Measurements from ENCODE around the gene CCN5.

Gene CCN5

GRCh38 chr20:44773070-44773829 lies 58.1 kb downstream of the CCN5 start:
- H2BK120ac ChIP-seq (ENCODE audit: insufficient read depth, low read length, poor library complexity) = no peak overlapping the region
- no peak overlapping the region for H3K4me3 ChIP-seq (ENCODE audit: low read depth, low read length)
- no peak for DNase-seq
- no peak overlapping the region for H3K9ac ChIP-seq (ENCODE audit: low read length)
- H3K27me3 ChIP-seq (ENCODE audit: insufficient read depth, low read length) = no peaks in the 10 kb centered on the region
- H3K27ac ChIP-seq (ENCODE audit: low read depth, low read length) = no peak overlapping the region
- no peak overlapping the region for H3K23ac ChIP-seq (ENCODE audit: low read length)
- H2BK12ac ChIP-seq (ENCODE audit: low read length) = no peak overlapping the region
- H3K4ac ChIP-seq (ENCODE audit: low read depth, low read length) = no peak overlapping the region
- H4K91ac ChIP-seq (ENCODE audit: low read depth, low read length) = no peak overlapping the region
- H2AFZ ChIP-seq (ENCODE audit: insufficient read depth, low read length, poor library complexity) = no peak overlapping the region
- H2BK5ac ChIP-seq (ENCODE audit: low read depth, low read length, poor library complexity) = no peak overlapping the region
- H3K14ac ChIP-seq (ENCODE audit: low read length) = no peak overlapping the region
- no peak overlapping the region for H4K12ac ChIP-seq (ENCODE audit: low read depth, low read length)
- H3K4me1 ChIP-seq (ENCODE audit: control insufficient read depth in 1 of 2, insufficient read depth in 2 of 2, low read length in 2 of 2) = no peaks in the 10 kb centered on the region
- no peaks in the 10 kb centered on the region for H3K79me1 ChIP-seq (ENCODE audit: low read length)
- no peaks in the 10 kb centered on the region for H3K9me3 ChIP-seq (ENCODE audit: insufficient read depth, low read depth, low read length)
- no peaks in the 10 kb centered on the region for H3K79me2 ChIP-seq (ENCODE audit: control insufficient read depth, insufficient read depth, low read length, poor library complexity)
- no CpG with 5 or more reads among the region's 10 CpGs for WGBS (ENCODE audit: extremely low coverage, insufficient coverage, insufficient read length)
- no peak overlapping the region for H3K4me2 ChIP-seq (ENCODE audit: low read length)
- no peaks in the 10 kb centered on the region for H3K36me3 ChIP-seq (ENCODE audit: control insufficient read depth in 1 of 2, insufficient read depth in 2 of 2, low read length in 2 of 2)
- H2AK5ac ChIP-seq (ENCODE audit: low read length) = no peak overlapping the region
- no peak overlapping the region for H4K8ac ChIP-seq (ENCODE audit: low read depth, low read length)
- no peak overlapping the region for H3K18ac ChIP-seq (ENCODE audit: low read length)

- H3K18ac ChIP-seq (ENCODE audit: low read length) = no peak overlapping the region
These were observed 61.8 kb downstream of the CCN5 start for GRCh38 chr20:44776980-44777379.

More at GRCh38 chr20:44776980-44777379, 61.8 kb downstream of the CCN5 start:
- Histone ChIP-seq H4K12ac (ENCODE audit: low read depth, low read length) (no peak overlapping the region), H2BK120ac (ENCODE audit: insufficient read depth, low read length, poor library complexity) (no peak overlapping the region), H3K79me2 (ENCODE audit: control insufficient read depth, insufficient read depth, low read length, poor library complexity) (no peaks in the 10 kb centered on the region), H3K14ac (ENCODE audit: low read length) (no peak overlapping the region), H3K4ac (ENCODE audit: low read depth, low read length) (no peak overlapping the region), H3K4me3 (ENCODE audit: low read depth, low read length) (no peak overlapping the region), H3K23ac (ENCODE audit: low read length) (no peak overlapping the region), H4K8ac (ENCODE audit: low read depth, low read length) (no peak overlapping the region), H3K9me3 (ENCODE audit: insufficient read depth, low read depth, low read length) (no peaks in the 10 kb centered on the region), H3K9ac (ENCODE audit: low read length) (no peak overlapping the region), H3K79me1 (ENCODE audit: low read length) (no peaks in the 10 kb centered on the region), H3K4me1 (ENCODE audit: control insufficient read depth in 1 of 2, insufficient read depth in 2 of 2, low read length in 2 of 2) (no peaks in the 10 kb centered on the region), H2AFZ (ENCODE audit: insufficient read depth, low read length, poor library complexity) (no peak overlapping the region), H2AK5ac (ENCODE audit: low read length) (no peak overlapping the region), H3K36me3 (ENCODE audit: control insufficient read depth in 1 of 2, insufficient read depth in 2 of 2, low read length in 2 of 2) (no peaks in the 10 kb centered on the region), H3K27ac (ENCODE audit: low read depth, low read length) (no peak overlapping the region), H3K27me3 (ENCODE audit: insufficient read depth, low read length) (no peaks in the 10 kb centered on the region), H2BK5ac (ENCODE audit: low read depth, low read length, poor library complexity) (no peak overlapping the region), H3K4me2 (ENCODE audit: low read length) (no peak overlapping the region), H4K91ac (ENCODE audit: low read depth, low read length) (no peak overlapping the region), H2BK12ac (ENCODE audit: low read length) (no peak overlapping the region)
- peak in 1 of 2 donors; percentile 36 for DNase-seq
- no CpG with 5 or more reads among the region's 7 CpGs for WGBS (ENCODE audit: extremely low coverage, insufficient coverage, insufficient read length)

Data from trophoblast cell (in vitro differentiated cells and primary cell).